Forelimb muscle (tissue), 1 donor: Measurements from ENCODE around the gene IRX3. TPM values are rescaled to one million over a fixed set of nuclear protein-coding genes. Genes with fewer than 3 reads are reported as not detected.
"Not testable (repeated sequence)": the region's sequence is repeated elsewhere in the genome, so short reads cannot be mapped to it uniquely, and the experiment has no call there.

Experiments
- DNase-seq: peaks from one replicate; pipeline ENCODE4 v3.0.0-alpha.2; 2013; ENCODE audit warnings: low read depth
- polyA plus RNA-seq: library from polyadenylated mRNA; unstranded; fragments of 120-200 nt; gene quantifications from one replicate; pipeline ENCODE4 v1.2.1, GENCODE V29; 2013; ENCODE audit not compliant: insufficient read length

The IRX3 gene
- polyA plus RNA-seq, 1 donor, result 16.8 TPM

- no peak for DNase-seq
Observed at GRCh38 chr16:54275956-54276355, 10.6 kb downstream of the IRX3 start.

GRCh38 chr16:54273566-54273965, 13.0 kb downstream of the IRX3 start:
- DNase-seq, result no peak

- DNase-seq, result no peak
Observed at GRCh38 chr16:54270711-54271110, 15.9 kb downstream of the IRX3 start.

DNA sequence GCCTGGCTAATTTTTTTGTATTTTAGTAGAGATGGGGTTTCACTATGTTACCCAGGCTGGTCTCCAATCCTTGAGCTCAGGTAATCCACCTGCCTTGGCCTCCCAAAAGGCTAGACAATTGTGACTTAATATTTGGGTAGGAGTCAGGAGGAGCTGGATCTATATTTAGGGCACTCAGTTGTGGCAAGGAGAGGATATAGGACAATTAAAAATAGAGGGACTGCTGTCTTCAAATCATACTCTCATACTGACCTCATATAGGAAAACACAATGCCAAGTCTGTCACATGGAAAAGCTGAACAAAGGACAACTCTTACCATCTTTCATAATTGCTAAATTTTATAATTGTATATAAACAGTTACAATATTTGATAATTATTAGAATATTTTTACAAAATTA, 17.1 kb downstream of the IRX3 start:
- no peak for DNase-seq

DNA sequence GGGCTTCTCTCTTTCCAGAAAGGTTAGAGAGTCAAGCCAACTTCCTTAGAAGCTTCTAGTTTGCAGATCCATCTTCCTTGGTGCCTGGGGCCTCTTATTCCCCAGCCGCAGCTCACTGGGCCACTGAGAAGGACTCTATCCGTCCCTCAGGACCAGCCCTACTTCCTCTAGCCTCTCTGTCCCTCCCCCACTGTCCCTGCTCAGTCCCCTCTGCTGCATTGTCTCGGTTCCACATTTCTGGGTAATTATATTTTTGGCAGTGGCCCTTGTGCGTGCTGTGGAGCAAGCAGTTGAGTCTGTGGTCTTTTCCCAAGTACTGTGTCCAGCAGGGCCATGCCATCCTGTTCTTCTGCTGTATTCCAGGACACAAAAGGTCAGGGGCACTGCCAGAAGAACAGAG, 17.8 kb downstream of the IRX3 start:
- no peak for DNase-seq

GRCh38 chr16:54268340-54268739, 18.2 kb downstream of the IRX3 start:
- no peak for DNase-seq

GRCh38 chr16:54266363-54266955, 20.1 kb downstream of the IRX3 start:
- no peak for DNase-seq

GRCh38 chr16:54265575-54266107, 20.9 kb downstream of the IRX3 start:
- no peak for DNase-seq

DNA sequence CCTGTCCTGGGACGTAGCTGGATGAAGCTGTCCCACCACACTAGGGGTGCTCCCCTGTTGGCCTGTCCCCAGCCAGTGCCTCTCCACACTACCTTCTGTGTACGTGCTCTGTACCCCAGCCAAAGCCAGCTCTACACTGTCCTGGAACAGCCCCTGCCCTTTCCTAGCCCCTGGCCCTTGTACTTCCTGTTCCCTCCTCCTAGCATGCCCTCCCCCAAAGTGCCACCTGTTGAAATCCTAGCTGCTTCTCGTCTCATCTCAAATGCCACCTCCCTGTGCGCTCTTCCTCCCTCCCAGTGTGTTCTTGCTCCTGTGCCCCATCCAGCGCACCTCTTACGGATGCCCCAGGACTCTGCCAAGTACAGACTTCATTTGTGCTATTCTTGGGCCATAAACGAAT, 33.5 kb downstream of the IRX3 start:
- DNase-seq, result no peak

GRCh38 chr16:54248863-54249710, 37.5 kb downstream of the IRX3 start:
- no peak for DNase-seq

DNA sequence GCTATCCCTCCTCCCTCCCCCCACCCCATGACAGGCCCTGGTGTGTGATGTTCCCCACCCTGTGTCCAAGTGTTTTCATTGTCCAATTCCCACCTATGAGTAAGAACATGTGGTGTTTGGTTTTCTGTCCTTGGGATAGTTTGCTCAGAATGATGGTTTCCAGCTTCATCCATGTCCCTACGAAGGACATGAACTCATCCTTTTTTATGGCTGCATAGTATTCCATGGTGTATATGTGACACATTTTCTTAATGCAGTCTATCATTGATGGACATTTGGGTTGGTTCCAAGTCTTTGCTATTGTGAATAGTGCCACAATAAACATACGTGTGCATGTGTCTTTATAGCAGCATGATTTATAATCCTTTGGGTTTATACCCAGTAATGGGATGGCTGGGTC, 38.9 kb downstream of the IRX3 start:
- not testable (repeated sequence) for DNase-seq

DNA sequence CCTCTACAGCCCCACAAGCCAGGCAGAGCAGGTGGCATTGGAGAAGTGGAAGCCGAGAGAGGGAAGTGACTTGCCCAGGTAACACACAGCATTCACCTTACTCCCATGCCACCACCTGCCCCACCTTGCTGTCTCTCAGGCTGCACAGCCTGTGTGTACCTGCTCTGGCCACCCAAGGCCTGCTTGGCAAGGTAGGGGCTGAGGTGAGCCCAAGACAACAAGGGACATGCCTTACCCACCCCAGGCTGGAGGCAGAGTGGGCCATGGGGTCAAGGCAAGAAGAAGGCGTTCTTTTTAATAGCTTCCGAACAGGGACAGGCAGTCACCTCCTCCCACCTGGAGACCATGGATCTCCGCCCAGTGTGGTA, 40.1 kb downstream of the IRX3 start:
- no peak for DNase-seq

DNA sequence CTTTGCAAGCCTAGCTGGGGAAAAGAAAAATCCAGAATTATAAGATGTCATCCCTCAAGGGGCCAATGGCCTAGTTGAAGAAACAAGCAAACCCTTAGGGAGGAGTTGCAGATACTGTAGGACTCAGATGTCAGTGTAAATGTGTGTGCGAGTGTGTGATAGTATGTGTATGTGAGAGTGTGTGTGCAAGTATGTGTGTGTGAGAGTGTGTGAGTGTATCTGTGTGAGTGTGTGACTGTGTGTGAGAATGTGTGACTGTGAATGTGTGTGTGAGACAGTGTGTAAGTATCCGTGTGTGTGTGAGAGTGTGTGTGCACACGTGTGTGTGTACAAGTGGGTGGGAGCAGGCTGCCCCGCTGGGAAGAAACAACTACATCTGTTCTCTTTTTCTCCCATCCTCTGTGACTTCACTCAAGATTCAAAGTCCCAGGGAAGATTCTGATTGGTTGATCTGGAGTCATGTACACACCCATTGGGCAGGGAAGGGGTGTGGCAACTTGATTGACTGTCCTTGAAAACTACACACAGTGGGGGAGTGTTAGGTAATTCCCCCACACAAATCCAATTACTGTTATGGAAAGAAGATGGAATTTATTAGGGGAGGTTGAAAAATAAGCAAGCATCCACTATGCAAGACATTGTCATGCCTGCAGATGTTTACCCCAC, 40.7 kb downstream of the IRX3 start:
- DNase-seq, result no peak

DNA sequence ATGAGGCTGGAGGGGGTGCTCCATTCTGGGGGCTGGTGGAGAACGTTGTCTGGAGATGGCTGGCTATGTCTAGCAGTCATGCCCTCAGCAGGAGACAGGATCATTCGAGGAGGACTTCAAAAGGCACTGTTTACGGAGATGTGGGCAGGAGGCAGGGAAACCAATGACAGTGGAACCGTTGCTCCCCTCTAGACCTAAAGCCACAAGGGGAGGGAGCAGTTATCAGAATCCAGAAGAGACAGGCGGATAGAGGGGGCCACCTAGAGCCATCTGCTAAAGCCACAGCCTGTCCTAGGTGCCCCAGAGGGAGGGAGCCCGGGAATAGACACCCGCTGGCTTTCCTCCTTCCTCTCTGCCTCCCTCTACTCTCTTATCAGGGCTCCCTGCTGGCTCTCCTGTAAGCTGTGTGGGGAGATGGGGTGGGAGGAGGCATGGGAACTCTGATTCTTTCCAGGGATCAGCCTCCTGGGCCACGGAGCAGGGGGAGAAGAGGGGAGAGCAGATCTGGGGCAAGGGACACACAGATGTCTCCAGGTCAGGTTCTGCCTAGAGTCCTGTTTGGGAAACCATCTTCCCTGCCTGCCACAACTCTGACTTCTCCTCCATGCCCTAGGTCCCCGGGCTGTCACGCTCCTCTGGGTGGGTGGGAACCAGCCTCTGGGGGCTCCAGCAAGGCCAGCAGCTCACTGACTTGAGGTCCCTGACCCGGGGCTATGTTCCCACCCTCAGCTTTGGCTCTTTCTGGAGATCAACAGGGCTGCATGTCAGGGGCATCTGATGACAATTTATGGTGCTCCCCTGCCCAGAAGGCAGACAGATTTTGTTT, 42.3 kb downstream of the IRX3 start:
- no peak for DNase-seq

DNA sequence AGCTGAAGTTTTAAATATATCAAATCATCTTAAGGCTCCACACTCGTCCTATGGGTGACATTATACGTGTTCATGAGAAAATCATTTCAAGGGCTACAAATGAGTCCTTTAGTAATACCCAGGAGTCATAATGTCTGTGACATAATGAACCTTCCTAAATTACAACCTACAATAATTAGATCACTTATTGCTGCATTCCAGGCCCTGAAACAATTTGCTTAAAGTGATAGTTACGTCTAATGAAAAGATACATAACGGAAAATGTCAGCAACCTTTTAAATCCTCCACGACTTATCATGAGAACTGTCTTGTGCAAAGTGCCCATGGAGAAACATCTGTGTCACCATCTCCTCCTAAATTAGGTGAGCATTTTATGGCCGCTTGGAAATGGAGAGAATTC, 43.4 kb downstream of the IRX3 start:
- no peak for DNase-seq

DNA sequence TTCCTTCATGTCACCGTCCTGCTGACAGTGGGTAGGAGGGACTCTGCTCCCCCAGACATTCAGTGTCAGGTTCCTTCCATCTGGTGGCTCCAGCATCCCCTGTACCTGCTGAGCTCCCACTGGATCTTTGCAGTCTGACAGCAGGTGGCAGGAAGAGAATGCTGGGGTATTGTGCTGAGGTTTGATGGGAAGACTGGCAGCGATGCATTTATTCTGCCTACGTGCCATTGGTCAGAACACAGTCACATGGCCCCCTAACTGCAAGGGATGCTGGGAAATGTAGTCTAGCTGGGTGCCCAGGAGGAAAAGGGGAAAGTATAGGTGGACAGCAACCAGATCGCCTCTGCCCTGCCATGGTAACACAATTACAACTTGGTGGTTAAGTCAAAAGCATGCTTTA, 44.4 kb downstream of the IRX3 start:
- no peak for DNase-seq

DNA sequence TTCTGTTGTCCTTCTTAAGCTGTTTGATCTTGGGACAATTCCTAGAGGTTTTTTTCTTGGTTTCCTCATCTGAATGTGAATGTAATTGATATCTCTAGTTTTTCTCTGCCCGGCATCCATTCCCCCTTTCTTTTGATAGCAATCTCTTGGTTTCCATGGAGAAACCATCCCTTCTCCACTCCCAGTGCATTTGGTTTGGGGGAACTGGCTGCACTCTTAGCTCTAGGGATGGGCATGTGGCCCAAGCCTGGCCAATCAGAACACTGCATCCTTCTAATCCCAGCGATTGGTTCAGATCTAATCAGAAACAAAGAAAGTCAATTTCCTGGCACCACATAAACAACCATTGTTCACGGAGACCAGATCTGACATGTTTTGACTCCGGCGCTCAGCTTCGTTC, 45.1 kb downstream of the IRX3 start:
- no peak for DNase-seq

DNA sequence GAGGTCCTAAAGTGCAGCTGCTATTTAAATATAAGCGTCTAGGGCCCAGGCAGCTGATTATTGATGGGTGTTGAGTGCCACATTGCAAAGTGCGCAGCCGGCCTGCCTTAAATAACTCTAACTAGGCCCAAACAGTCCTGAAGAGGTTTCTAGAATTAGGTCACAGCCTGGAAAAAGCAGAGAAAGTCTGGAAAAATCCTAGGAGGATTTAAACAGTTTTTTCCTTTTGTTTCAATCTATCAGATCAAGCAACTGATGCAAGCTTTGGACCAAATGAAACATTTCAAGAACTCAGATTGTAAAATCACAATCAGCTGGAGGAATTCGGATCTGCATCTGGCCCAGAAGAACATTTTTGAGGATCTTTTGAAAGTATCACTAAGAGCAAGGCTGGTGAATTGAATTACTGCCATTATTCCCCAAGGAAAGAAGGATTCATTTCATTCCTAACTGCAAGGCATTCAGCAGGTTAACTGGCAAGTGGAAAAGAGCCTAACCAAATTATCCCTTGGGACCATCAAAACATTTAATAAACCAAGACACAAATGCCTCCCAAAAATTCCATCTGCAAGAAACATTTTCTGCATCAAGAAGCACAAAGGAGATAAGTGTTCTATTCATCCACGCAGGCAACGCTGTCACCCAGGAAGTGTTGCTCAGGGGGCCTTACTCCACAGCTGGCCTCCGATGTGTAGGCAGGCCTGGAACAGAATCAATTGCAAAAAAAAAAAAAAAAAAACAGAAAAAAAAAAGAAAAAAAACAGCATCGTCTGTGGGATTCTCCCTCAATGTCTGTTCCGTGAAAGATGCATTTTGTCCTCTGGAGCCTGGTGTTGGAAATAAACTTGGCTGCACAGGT, 46.1 kb downstream of the IRX3 start:
- no peak for DNase-seq

GRCh38 chr16:54239456-54239855, 47.1 kb downstream of the IRX3 start:
- DNase-seq, result no peak

- no peak for DNase-seq
Observed at GRCh38 chr16:54236773-54237172, 49.8 kb downstream of the IRX3 start.

GRCh38 chr16:54233615-54234014, 53.0 kb downstream of the IRX3 start:
- no peak for DNase-seq
